ENCODE measurements around the gene SLC22A16. TPM values are rescaled to one million over a fixed set of nuclear protein-coding genes. Genes with fewer than 3 reads are reported as not detected.

Gene SLC22A16
- total and polyA plus RNA-seq, 10 donors = 0.07 to 2.8 (median 1.1) TPM; not detected in 2

- no peak overlapping the region for H3K27ac ChIP-seq
- no peak overlapping the region for H3K4me3 ChIP-seq
- WGBS, 5 donors = 88 to 95% (median 94%) methylated on average over 9 of the region's 9 CpGs
- H3K27me3 ChIP-seq (replicated peaks in 1 of 7) = peaks cover 0 to 3% (median 0%) of the 10 kb centered on the region in 7 donors
- H3K9me3 ChIP-seq = no peaks in the 10 kb centered on the region
- TF ChIP-seq POLR2AphosphoS5 (IDR thresholded peaks at IDR 0.05) = no peak
- TF ChIP-seq POLR2A (IDR thresholded peaks at IDR 0.05) = no peak
- no peak for DNase-seq
- H3K4me1 ChIP-seq = no peaks in the 10 kb centered on the region
- no peaks in the 10 kb centered on the region for H3K36me3 ChIP-seq
- intact Hi-C loops (cut with DNase I; ENCODE audit: low total_unique reads) = no loop called here
Observed at GRCh38 chr6:110493253-110493800, 16.9 kb upstream of the SLC22A16 start.

DNA sequence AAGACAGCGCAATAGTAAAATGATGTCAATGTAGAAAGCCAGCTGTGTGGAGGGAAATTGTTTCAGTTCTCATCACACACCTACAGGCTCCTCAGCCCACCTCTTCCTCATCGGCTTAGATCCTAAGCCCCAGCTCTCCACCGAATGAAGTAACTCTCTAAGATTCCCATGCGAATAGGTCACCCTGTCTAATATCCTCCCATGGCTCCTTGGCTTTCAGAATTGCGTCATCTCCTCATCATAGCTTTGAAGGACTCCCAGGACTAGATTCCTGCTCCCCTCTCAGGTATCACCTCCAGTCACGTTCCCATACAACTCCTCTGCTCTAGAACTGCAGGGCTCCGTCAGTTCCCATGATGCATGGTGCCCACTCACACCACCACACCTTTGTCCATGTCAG is 16.2 kb upstream of the SLC22A16 start:
- Histone ChIP-seq H3K4me3 (no peak overlapping the region), H3K4me1 (no peaks in the 10 kb centered on the region), H3K36me3 (no peaks in the 10 kb centered on the region), H3K27ac (no peak overlapping the region), H3K27me3 (replicated peaks in 1 of 7) (peaks cover 0 to 3% (median 0%) of the 10 kb centered on the region in 7 donors), H3K9me3 (no peaks in the 10 kb centered on the region)
- intact Hi-C loops (cut with DNase I; ENCODE audit: low total_unique reads) = no loop called here
- no peak for DNase-seq
- TF ChIP-seq POLR2AphosphoS5 (IDR thresholded peaks at IDR 0.05) (no peak), POLR2A (IDR thresholded peaks at IDR 0.05) (no peak)
- TF ChIP-seq, protein P1, sequence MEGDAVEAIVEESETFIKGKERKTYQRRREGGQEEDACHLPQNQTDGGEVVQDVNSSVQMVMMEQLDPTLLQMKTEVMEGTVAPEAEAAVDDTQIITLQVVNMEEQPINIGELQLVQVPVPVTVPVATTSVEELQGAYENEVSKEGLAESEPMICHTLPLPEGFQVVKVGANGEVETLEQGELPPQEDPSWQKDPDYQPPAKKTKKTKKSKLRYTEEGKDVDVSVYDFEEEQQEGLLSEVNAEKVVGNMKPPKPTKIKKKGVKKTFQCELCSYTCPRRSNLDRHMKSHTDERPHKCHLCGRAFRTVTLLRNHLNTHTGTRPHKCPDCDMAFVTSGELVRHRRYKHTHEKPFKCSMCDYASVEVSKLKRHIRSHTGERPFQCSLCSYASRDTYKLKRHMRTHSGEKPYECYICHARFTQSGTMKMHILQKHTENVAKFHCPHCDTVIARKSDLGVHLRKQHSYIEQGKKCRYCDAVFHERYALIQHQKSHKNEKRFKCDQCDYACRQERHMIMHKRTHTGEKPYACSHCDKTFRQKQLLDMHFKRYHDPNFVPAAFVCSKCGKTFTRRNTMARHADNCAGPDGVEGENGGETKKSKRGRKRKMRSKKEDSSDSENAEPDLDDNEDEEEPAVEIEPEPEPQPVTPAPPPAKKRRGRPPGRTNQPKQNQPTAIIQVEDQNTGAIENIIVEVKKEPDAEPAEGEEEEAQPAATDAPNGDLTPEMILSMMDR (IDR thresholded peaks at IDR 0.05 in 8 of 11, conservative IDR thresholded peaks at IDR 0.05 in 3 of 11) = no peak
- 62 to 94% (median 75%) methylated on average over 7 of the region's 7 CpGs for WGBS, 5 donors

DNA sequence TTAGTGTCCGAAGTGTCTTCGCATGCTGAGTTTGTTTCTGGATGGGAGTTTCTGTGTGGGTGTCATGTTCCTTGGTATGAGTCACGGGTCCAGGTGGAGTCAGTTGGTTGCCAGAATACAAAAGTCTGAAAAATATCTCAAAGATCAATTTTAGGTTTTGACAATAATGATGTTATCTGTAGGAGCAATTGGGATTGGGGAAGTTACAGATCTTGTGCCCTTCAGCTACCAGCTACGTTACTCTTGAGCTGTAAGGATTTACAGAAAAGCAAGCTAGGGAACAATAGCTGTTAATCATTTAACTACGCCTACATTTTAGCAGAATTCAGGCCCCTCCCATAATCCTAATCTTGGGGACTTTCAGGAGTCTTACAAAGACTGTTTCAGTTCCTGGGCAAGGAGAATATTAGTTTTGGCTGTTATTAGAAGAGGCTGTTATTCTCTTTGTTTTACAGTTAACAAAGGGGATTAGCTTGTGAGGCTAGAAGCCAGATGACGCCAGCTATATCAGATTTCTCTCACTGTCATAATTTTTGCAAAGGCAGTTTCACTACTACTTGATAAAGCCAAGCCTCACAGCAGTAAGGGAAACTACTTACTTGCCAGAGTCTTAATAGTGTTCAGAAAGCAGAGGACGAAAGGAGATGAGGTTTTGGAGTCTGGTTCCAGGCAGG is 15.4 kb upstream of the SLC22A16 start:
- Histone ChIP-seq H3K4me1 (no peaks in the 10 kb centered on the region), H3K36me3 (no peaks in the 10 kb centered on the region), H3K27me3 (replicated peaks in 1 of 7) (peaks cover 0 to 3% (median 0%) of the 10 kb centered on the region in 7 donors), H3K9me3 (no peaks in the 10 kb centered on the region), H3K27ac (no peak overlapping the region), H3K4me3 (no peak overlapping the region)
- TF ChIP-seq POLR2A (IDR thresholded peaks at IDR 0.05) = no peak
- TF ChIP-seq POLR2AphosphoS5 (IDR thresholded peaks at IDR 0.05) = no peak
- TF ChIP-seq, protein P1 (IDR thresholded peaks at IDR 0.05 in 8 of 11, conservative IDR thresholded peaks at IDR 0.05 in 3 of 11) = no peak
- no peak for DNase-seq
- 73 to 87% (median 81%) methylated on average over 7 of the region's 7 CpGs for WGBS, 5 donors
- intact Hi-C loops (cut with DNase I; ENCODE audit: low total_unique reads) = no loop called here

GRCh38 chr6:110491299-110491643 is 14.9 kb upstream of the SLC22A16 start:
- H3K4me1 ChIP-seq = no peaks in the 10 kb centered on the region
- no peak for TF ChIP-seq POLR2A (IDR thresholded peaks at IDR 0.05)
- no peak for TF ChIP-seq POLR2AphosphoS5 (IDR thresholded peaks at IDR 0.05)
- TF ChIP-seq, protein P1 (IDR thresholded peaks at IDR 0.05 in 8 of 11, conservative IDR thresholded peaks at IDR 0.05 in 3 of 11) = no peak
- H3K4me3 ChIP-seq = no peak overlapping the region
- DNase-seq = no peak
- intact Hi-C loops (cut with DNase I; ENCODE audit: low total_unique reads) = no loop called here
- no peaks in the 10 kb centered on the region for H3K36me3 ChIP-seq
- H3K27me3 ChIP-seq (replicated peaks in 1 of 7) = peaks cover 0 to 3% (median 0%) of the 10 kb centered on the region in 7 donors
- H3K9me3 ChIP-seq = no peaks in the 10 kb centered on the region
- WGBS, 5 donors = 88 to 98% (median 90%) methylated on average over 3 of the region's 3 CpGs
- H3K27ac ChIP-seq = no peak overlapping the region
